ENCODE data around the gene MICAL3. TPM values are rescaled to one million over a fixed set of nuclear protein-coding genes. Genes with fewer than 3 reads are reported as not detected.

MICAL3 gene
- total RNA-seq, 2 experiments from 2014 or later = 30.3 to 31.4 TPM

GRCh38 chr22:17829695-17830042 lies 194.7 kb downstream of the MICAL3 start:
- POLR2A ChIA-PET = interaction anchor here (1.2 to 2.0 kb wide), 2 partner anchors 248 to 320 kb away, joined by 3 to 9 read pairs; partner anchors contain the start of genes PEX26 and USP18
- Mint-ChIP-seq H3K27ac (no peak overlapping the region), H3K9me3 (no peaks in the 10 kb centered on the region), H3K4me1 (no peaks in the 10 kb centered on the region), H3K36me3 (ENCODE audit: low read depth) (peaks cover 7% of the 10 kb centered on the region), H3K27me3 (no peaks in the 10 kb centered on the region), H3K4me3 (no peak overlapping the region)
- CTCF ChIA-PET = interaction anchor here (0.7 to 5.6 kb wide), 14 partner anchors 8 to 305 kb away, joined by 3 to 89 read pairs (median 4); partner anchors contain the start of genes MICAL3 and PEX26
- no peak for DNase-seq

DNA sequence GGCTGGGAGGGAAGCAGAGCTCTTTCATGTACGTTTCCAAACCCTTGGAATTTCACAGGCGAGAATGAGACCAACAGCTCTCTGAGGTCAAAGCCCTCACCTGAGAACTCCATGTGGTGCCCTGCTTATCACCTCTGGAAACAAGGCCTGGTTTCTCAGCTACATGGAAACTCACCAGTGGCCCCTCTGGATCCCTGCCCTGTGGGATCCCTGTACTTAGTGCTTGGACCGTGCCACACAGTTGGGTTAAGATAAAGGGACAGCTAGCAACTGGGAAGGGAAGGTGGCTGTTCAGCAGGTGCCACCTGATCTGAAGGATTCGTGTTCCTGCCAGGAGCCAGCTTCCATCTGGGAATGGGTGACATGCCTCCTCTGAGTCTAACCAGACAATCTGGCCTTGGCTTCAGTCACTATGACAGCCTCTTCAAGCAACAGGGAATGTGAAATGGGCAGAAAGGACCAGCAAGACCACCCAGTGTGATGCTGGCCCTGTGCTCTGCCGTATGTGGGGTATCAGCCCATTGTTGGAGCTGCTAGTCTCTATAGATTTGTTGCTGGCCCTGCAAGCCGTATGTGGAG lies 195.8 kb downstream of the MICAL3 start:
- H3K4me3 Mint-ChIP-seq = no peak overlapping the region
- POLR2A ChIA-PET = no interaction called here
- peaks cover 7% of the 10 kb centered on the region for H3K36me3 Mint-ChIP-seq (ENCODE audit: low read depth)
- DNase-seq = no peak
- no peaks in the 10 kb centered on the region for H3K4me1 Mint-ChIP-seq
- CTCF ChIA-PET = interaction anchor here (0.7 to 5.6 kb wide), 4 partner anchors 119 to 388 kb away, joined by 3 to 89 read pairs (median 8); partner anchors contain the start of gene PEX26
- H3K27me3 Mint-ChIP-seq = no peaks in the 10 kb centered on the region
- no peak overlapping the region for H3K27ac Mint-ChIP-seq
- H3K9me3 Mint-ChIP-seq = no peaks in the 10 kb centered on the region

GRCh38 chr22:17827466-17827865 lies 196.9 kb downstream of the MICAL3 start:
- CTCF ChIA-PET = interaction anchor here (5.6 kb wide), 1 partner anchor 249 kb away, joined by 89 read pairs; the partner anchor contains the start of gene PEX26
- Mint-ChIP-seq H3K4me1 (no peaks in the 10 kb centered on the region), H3K36me3 (ENCODE audit: low read depth) (peaks cover 7% of the 10 kb centered on the region), H3K27me3 (no peaks in the 10 kb centered on the region), H3K4me3 (no peak overlapping the region), H3K27ac (no peak overlapping the region), H3K9me3 (no peaks in the 10 kb centered on the region)
- POLR2A ChIA-PET = no interaction called here
- DNase-seq = no peak

GRCh38 chr22:17825876-17826550 lies 198.3 kb downstream of the MICAL3 start:
- H3K9me3 Mint-ChIP-seq = no peaks in the 10 kb centered on the region
- POLR2A ChIA-PET = no interaction called here
- no peak overlapping the region for H3K4me3 Mint-ChIP-seq
- H3K36me3 Mint-ChIP-seq (ENCODE audit: low read depth) = peaks cover 7% of the 10 kb centered on the region
- H3K4me1 Mint-ChIP-seq = no peaks in the 10 kb centered on the region
- H3K27me3 Mint-ChIP-seq = no peaks in the 10 kb centered on the region
- peak overlapping the region; percentile 26 for H3K27ac Mint-ChIP-seq
- CTCF ChIA-PET = no interaction called here
- DNase-seq = no peak

GRCh38 chr22:17824457-17824856 lies 199.9 kb downstream of the MICAL3 start:
- Mint-ChIP-seq H3K4me3 (no peak overlapping the region), H3K27ac (no peak overlapping the region), H3K9me3 (no peaks in the 10 kb centered on the region), H3K27me3 (no peaks in the 10 kb centered on the region), H3K4me1 (no peaks in the 10 kb centered on the region), H3K36me3 (ENCODE audit: low read depth) (peaks cover under 1% of the 10 kb centered on the region)
- POLR2A ChIA-PET = no interaction called here
- no peak for DNase-seq
- CTCF ChIA-PET = no interaction called here

DNA sequence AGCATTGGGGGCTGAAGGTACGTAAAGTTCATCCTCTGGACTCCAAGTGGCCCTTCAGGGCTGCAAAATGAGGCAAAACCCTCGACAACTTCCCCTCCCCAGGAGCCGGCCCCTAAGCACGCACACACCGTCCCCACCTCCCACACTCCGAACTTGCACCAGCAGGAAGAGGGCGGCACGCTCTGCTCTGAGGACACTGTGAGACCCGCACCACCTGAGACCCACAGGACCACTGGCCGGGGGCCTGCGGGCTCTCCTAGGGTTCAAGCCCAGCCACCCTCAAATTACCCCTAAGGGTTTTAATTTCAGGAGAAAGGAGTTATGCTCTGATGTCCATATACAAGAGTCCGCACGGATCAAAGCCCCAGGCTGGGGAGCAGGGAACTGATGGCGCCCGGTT lies 200.4 kb downstream of the MICAL3 start:
- no peaks in the 10 kb centered on the region for H3K4me1 Mint-ChIP-seq
- no peaks in the 10 kb centered on the region for H3K27me3 Mint-ChIP-seq
- no peak overlapping the region for H3K4me3 Mint-ChIP-seq
- CTCF ChIA-PET = no interaction called here
- H3K9me3 Mint-ChIP-seq = no peaks in the 10 kb centered on the region
- no peak overlapping the region for H3K27ac Mint-ChIP-seq
- peaks cover 4% of the 10 kb centered on the region for H3K36me3 Mint-ChIP-seq (ENCODE audit: low read depth)
- DNase-seq = no peak
- POLR2A ChIA-PET = no interaction called here

DNA sequence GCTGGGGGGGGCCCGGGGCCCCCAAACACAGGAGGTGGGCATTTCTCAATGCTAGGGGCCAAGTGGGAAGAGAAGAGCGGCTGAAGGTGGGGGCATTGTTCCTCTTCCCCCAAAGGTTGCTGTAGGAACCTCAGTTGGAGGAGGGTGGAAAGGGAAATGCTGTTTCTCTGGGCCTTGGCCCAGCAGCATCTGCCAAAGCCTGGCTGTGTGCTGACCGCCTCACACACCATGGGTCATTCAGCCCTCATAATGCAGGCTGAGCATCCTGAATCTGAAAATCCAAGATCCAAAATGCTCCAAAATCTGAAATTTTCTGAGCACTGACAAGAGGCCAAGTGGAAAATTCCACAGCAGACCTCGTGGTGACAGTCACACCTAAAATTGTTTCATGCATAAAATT lies 201.1 kb downstream of the MICAL3 start:
- Mint-ChIP-seq H3K36me3 (ENCODE audit: low read depth) (peaks cover 4% of the 10 kb centered on the region), H3K27ac (no peak overlapping the region), H3K4me1 (no peaks in the 10 kb centered on the region), H3K9me3 (no peaks in the 10 kb centered on the region), H3K4me3 (no peak overlapping the region), H3K27me3 (no peaks in the 10 kb centered on the region)
- ChIA-PET CTCF (no interaction called here), POLR2A (no interaction called here)
- DNase-seq = no peak

GRCh38 chr22:17822087-17822486 lies 202.3 kb downstream of the MICAL3 start:
- Mint-ChIP-seq H3K9me3 (no peaks in the 10 kb centered on the region), H3K4me3 (no peak overlapping the region), H3K4me1 (no peaks in the 10 kb centered on the region), H3K27ac (no peak overlapping the region), H3K27me3 (no peaks in the 10 kb centered on the region), H3K36me3 (ENCODE audit: low read depth) (peaks cover 4% of the 10 kb centered on the region)
- ChIA-PET CTCF (interaction anchor here (0.9 to 1.3 kb wide), 3 partner anchors 8 to 254 kb away, joined by 3 to 5 read pairs (median 3); no protein-coding TSS in a partner anchor), POLR2A (no interaction called here)
- DNase-seq = no peak

DNA sequence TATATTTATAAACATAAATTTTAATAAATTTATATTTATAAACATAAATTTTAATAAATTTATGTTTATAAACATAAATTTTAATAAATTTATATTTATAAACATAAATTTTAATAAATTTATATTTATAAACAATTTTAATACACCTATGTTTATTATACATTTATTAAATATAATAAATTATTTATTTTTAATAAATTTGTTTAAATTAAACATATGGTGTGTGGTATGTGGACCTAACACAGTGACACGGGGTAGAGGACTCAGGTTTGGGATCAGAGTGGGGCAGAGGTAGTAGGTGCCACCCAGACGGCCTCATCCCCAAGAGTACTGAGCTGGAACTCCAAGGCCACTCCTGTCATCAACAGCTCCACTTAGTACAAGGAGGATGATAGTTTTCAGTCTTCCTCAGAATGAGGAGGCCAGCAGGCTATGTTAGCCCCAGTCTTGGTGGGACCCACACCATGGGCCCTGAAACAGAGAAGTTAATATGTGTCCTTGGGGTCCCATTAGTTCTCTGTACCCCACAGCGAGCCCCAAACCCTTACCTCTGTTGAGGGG lies 203.4 kb downstream of the MICAL3 start:
- Mint-ChIP-seq H3K27ac (no peak overlapping the region), H3K4me3 (no peak overlapping the region), H3K36me3 (ENCODE audit: low read depth) (peaks cover 4% of the 10 kb centered on the region), H3K4me1 (no peaks in the 10 kb centered on the region), H3K9me3 (no peaks in the 10 kb centered on the region), H3K27me3 (no peaks in the 10 kb centered on the region)
- POLR2A ChIA-PET = no interaction called here
- CTCF ChIA-PET = interaction anchor here (1.1 to 1.3 kb wide), 2 partner anchors 36 to 255 kb away, joined by 3 to 5 read pairs; no protein-coding TSS in a partner anchor
- DNase-seq = no peak

- H3K36me3 Mint-ChIP-seq (ENCODE audit: low read depth) = peaks cover 4% of the 10 kb centered on the region
- CTCF ChIA-PET = interaction anchor here (1.3 kb wide), 1 partner anchor 11 kb away, joined by 4 read pairs; no protein-coding TSS in a partner anchor
- POLR2A ChIA-PET = no interaction called here
- H3K27me3 Mint-ChIP-seq = no peaks in the 10 kb centered on the region
- DNase-seq = no peak
- H3K4me1 Mint-ChIP-seq = no peaks in the 10 kb centered on the region
- H3K27ac Mint-ChIP-seq = no peak overlapping the region
- H3K9me3 Mint-ChIP-seq = no peaks in the 10 kb centered on the region
- H3K4me3 Mint-ChIP-seq = no peak overlapping the region
These were observed 205.7 kb downstream of the MICAL3 start for GRCh38 chr22:17818649-17819048.

- no peak overlapping the region for H3K4me3 Mint-ChIP-seq
- H3K27me3 Mint-ChIP-seq = no peaks in the 10 kb centered on the region
- H3K4me1 Mint-ChIP-seq = no peaks in the 10 kb centered on the region
- POLR2A ChIA-PET = no interaction called here
- peaks cover 4% of the 10 kb centered on the region for H3K36me3 Mint-ChIP-seq (ENCODE audit: low read depth)
- DNase-seq = no peak
- H3K9me3 Mint-ChIP-seq = no peaks in the 10 kb centered on the region
- H3K27ac Mint-ChIP-seq = no peak overlapping the region
- CTCF ChIA-PET = interaction anchor here (1.3 kb wide), 1 partner anchor 12 kb away, joined by 4 read pairs; no protein-coding TSS in a partner anchor
These were observed 206.2 kb downstream of the MICAL3 start for GRCh38 chr22:17818180-17818579.

GRCh38 chr22:17817511-17818065 lies 206.8 kb downstream of the MICAL3 start:
- POLR2A ChIA-PET = no interaction called here
- CTCF ChIA-PET = no interaction called here
- no peak overlapping the region for H3K4me3 Mint-ChIP-seq
- H3K9me3 Mint-ChIP-seq = no peaks in the 10 kb centered on the region
- DNase-seq = no peak
- no peaks in the 10 kb centered on the region for H3K27me3 Mint-ChIP-seq
- H3K36me3 Mint-ChIP-seq (ENCODE audit: low read depth) = peaks cover 4% of the 10 kb centered on the region
- no peaks in the 10 kb centered on the region for H3K4me1 Mint-ChIP-seq
- no peak overlapping the region for H3K27ac Mint-ChIP-seq

DNA sequence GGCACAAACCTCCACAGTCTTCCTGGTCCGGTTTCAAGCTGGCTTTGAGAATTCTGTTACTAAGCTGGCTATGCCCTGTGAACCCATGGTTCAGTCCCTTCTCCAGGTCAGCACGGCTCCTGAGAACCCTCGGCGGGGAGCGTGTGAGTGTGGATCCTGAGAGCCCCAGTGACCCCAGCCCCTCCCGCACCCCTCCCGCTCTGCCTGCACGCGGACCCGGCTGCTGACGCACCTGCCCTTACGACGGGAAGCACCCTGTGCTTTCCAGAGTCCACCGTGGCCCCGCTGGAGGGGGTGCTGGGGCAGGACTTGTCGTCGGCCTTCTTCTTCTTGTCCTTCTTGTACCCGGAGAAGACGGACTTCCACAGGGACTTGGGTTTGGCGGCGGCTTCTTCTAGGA lies 207.3 kb downstream of the MICAL3 start:
- Mint-ChIP-seq H3K4me3 (no peak overlapping the region), H3K9me3 (no peaks in the 10 kb centered on the region), H3K27me3 (no peaks in the 10 kb centered on the region), H3K4me1 (no peaks in the 10 kb centered on the region), H3K36me3 (ENCODE audit: low read depth) (peaks cover 4% of the 10 kb centered on the region), H3K27ac (no peak overlapping the region)
- ChIA-PET POLR2A (no interaction called here), CTCF (no interaction called here)
- no peak for DNase-seq
